ENCODE results near the gene FAM222B. TPM values are rescaled to one million over a fixed set of nuclear protein-coding genes. Genes with fewer than 3 reads are reported as not detected.
"Not testable (repeated sequence)": the region's sequence is repeated elsewhere in the genome, so short reads cannot be mapped to it uniquely, and the experiment has no call there.

The FAM222B gene
- total RNA-seq, 1 experiment from 2014 or later = 4.8 TPM

DNA sequence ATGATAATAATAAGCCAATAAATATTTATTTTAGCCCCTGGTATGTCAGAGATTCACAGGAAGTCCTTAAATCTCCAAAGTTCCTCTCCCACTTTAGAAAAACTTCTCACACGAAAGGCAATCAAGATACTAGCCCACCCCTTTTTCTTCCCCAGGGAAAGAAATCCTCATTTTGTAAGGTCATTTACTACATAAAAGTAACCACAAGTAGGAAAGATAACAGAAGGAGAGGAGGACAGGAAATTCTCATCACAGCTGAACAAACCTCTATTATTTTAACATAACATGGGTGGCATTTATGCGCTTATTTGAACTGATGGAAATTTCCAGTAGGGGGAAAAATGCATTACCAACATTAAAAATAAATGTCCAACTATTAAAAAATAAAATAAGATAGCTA, 3.4 kb downstream of the FAM222B start:
- BruUV-seq (replicated peaks) = no TSS peak
- intact Hi-C loops (cut with micrococcal nuclease) = no loop called here
- Histone ChIP-seq H3K4me3 (ENCODE audit: low read length) (no peak overlapping the region), H2AFZ (ENCODE audit: low read length) (no peak overlapping the region), H3F3A (ENCODE audit: low read length, unreplicated experiment) (no peaks in the 10 kb centered on the region), H3K36me3 (ENCODE audit: low read depth, low read length) (0 out of 2 replicates have a peak, but pooled peaks cover 2% of the 10 kb centered on the region), H3K4me2 (ENCODE audit: low read length) (no peak overlapping the region), H3K9me2 (replicated peaks; ENCODE audit: low read length) (no peaks in the 10 kb centered on the region), H3K9me3 (ENCODE audit: low read length) (no peaks in the 10 kb centered on the region), H3K4me1 (ENCODE audit: insufficient read depth, low read length) (no peaks in the 10 kb centered on the region), H3K27ac (ENCODE audit: low read length) (no peak overlapping the region), H3K79me2 (ENCODE audit: low read length) (peaks cover 64% of the 10 kb centered on the region), H3K27me3 (ENCODE audit: low read length) (no peaks in the 10 kb centered on the region), H4K20me1 (ENCODE audit: low read length) (no peaks in the 10 kb centered on the region), H3K9ac (ENCODE audit: low read length) (no peak overlapping the region)
- ChIA-PET POLR2A (ENCODE audit: unreplicated experiment) (no interaction called here), CTCF (no interaction called here)
- ATAC-seq = no peak
- no peak for TF ChIP-seq EZH2phosphoT487 (IDR thresholded peaks at IDR 0.05; ENCODE audit: borderline replicate concordance, low read length)
- no peak for TF ChIP-seq EZH2 (IDR thresholded peaks at IDR 0.05; ENCODE audit: low read length, unreplicated experiment)
- TF ChIP-seq, protein P1, sequence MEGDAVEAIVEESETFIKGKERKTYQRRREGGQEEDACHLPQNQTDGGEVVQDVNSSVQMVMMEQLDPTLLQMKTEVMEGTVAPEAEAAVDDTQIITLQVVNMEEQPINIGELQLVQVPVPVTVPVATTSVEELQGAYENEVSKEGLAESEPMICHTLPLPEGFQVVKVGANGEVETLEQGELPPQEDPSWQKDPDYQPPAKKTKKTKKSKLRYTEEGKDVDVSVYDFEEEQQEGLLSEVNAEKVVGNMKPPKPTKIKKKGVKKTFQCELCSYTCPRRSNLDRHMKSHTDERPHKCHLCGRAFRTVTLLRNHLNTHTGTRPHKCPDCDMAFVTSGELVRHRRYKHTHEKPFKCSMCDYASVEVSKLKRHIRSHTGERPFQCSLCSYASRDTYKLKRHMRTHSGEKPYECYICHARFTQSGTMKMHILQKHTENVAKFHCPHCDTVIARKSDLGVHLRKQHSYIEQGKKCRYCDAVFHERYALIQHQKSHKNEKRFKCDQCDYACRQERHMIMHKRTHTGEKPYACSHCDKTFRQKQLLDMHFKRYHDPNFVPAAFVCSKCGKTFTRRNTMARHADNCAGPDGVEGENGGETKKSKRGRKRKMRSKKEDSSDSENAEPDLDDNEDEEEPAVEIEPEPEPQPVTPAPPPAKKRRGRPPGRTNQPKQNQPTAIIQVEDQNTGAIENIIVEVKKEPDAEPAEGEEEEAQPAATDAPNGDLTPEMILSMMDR (conservative IDR thresholded peaks at IDR 0.05; ENCODE audit: low read depth, low read length) = no peak
- DNase-seq = no peak

DNA sequence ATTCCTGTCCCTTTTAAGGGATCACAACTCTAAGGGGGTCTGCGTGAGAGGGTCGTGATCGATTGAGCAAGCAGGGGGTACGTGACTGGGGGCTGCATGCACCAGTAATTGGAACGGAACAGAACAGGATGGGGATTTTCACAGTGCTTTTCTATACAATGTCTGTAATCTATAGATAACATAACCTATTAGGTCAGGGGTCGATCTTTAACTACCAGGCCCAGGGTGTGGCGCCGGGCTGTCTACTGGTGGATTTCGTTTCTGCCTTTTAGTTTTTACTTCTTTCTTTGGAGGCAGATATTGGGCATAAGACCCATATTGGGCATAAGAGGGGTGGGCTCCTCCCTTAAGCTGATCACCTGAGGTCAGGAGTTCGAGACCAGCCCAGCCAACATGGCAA, 6.0 kb downstream of the FAM222B start:
- H3K4me3 ChIP-seq (ENCODE audit: low read length); H3K9me2 ChIP-seq (replicated peaks; ENCODE audit: low read length); H3K27me3 ChIP-seq (ENCODE audit: low read length); DNase-seq; H3K4me1 ChIP-seq (ENCODE audit: insufficient read depth, low read length); H3K36me3 ChIP-seq (ENCODE audit: low read depth, low read length); H3K27ac ChIP-seq (ENCODE audit: low read length); H4K20me1 ChIP-seq (ENCODE audit: low read length); intact Hi-C loops (cut with micrococcal nuclease); POLR2A ChIA-PET (ENCODE audit: unreplicated experiment); H3K9ac ChIP-seq (ENCODE audit: low read length); CTCF ChIA-PET; H3F3A ChIP-seq (ENCODE audit: low read length, unreplicated experiment); H2AFZ ChIP-seq (ENCODE audit: low read length); H3K4me2 ChIP-seq (ENCODE audit: low read length); H3K9me3 ChIP-seq (ENCODE audit: low read length); BruUV-seq (replicated peaks); ATAC-seq: not testable (repeated sequence)
- H3K79me2 ChIP-seq (ENCODE audit: low read length) = peaks cover 63% of the 10 kb centered on the region

DNA sequence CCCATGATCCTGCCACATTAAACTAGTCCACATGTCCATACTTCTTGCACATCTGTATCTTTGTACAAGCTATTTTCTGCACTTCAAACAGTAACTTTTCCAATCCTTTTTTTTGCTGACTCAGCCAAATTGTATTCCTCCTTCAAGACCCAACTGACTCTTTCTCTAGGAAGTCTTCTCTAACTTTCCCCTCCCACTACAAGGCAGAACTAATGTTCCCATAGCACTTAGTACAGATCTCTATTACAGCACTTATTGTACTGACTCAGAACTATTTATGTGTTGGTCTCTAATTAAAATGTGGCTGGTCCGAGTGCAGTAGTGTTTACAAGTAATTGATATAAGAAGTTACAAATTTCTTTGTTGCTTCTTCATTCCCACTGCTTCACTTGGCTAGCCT, 8.2 kb downstream of the FAM222B start:
- POLR2A ChIA-PET (ENCODE audit: unreplicated experiment) = no interaction called here
- peaks cover 45% of the 10 kb centered on the region for H3K79me2 ChIP-seq (ENCODE audit: low read length)

More for the DNA sequence above, 8.2 kb downstream of the FAM222B start:
- H3K9me2 ChIP-seq (replicated peaks; ENCODE audit: low read length) = no peaks in the 10 kb centered on the region
- no peak overlapping the region for H3K4me3 ChIP-seq (ENCODE audit: low read length)
- no peak overlapping the region for H3K9ac ChIP-seq (ENCODE audit: low read length)
- no peaks in the 10 kb centered on the region for H3F3A ChIP-seq (ENCODE audit: low read length, unreplicated experiment)
- no peaks in the 10 kb centered on the region for H4K20me1 ChIP-seq (ENCODE audit: low read length)
- DNase-seq = no peak
- H3K4me1 ChIP-seq (ENCODE audit: insufficient read depth, low read length) = no peaks in the 10 kb centered on the region
- no peak overlapping the region for H3K4me2 ChIP-seq (ENCODE audit: low read length)
- CTCF ChIA-PET = no interaction called here
- 0 out of 2 replicates have a peak, but pooled peaks cover 4% of the 10 kb centered on the region for H3K36me3 ChIP-seq (ENCODE audit: low read depth, low read length)
- ATAC-seq = no peak
- H3K9me3 ChIP-seq (ENCODE audit: low read length) = no peaks in the 10 kb centered on the region
- no peak overlapping the region for H3K27ac ChIP-seq (ENCODE audit: low read length)
- intact Hi-C loops (cut with micrococcal nuclease) = no loop called here
- no peak overlapping the region for H2AFZ ChIP-seq (ENCODE audit: low read length)
- no TSS peak for BruUV-seq (replicated peaks)
- no peaks in the 10 kb centered on the region for H3K27me3 ChIP-seq (ENCODE audit: low read length)
- no peak for TF ChIP-seq EZH2phosphoT487 (IDR thresholded peaks at IDR 0.05; ENCODE audit: borderline replicate concordance, low read length)
- TF ChIP-seq, protein P1 (conservative IDR thresholded peaks at IDR 0.05; ENCODE audit: low read depth, low read length) = no peak
- no peak for TF ChIP-seq EZH2 (IDR thresholded peaks at IDR 0.05; ENCODE audit: low read length, unreplicated experiment)

All from PC-3 (cell line).